PC-9 (cell line): Measurements from ENCODE around the gene AKNAD1.

ENCODE experiments used
- CTCF ChIP-seq: fragments of 200-600 bp; sonication (generic); conservative IDR thresholded peaks from 2 replicates; pipeline ENCODE4 v1.6.1; 2017; ENCODE audit warnings: mixed run types, antibody characterized with exemption, mild to moderate bottlenecking, moderate library complexity
- EZH2 ChIP-seq: fragments of 200-600 bp; sonication (generic); IDR thresholded peaks from 2 replicates; pipeline ENCODE4 v1.8.0; 2017; ENCODE audit warnings: antibody characterized with exemption, low read depth

GRCh38 chr1:108880850-108881249 lies 24.0 kb upstream of the AKNAD1 start:
- no peak for TF ChIP-seq CTCF
- TF ChIP-seq EZH2: no peak
